Measurements from ENCODE around the gene RAB3D. TPM values are rescaled to one million over a fixed set of nuclear protein-coding genes. Genes with fewer than 3 reads are reported as not detected.

RAB3D gene
- total and polyA plus RNA-seq, 2 experiments from 2014 or later, result 3.8 to 21.2 TPM

DNA sequence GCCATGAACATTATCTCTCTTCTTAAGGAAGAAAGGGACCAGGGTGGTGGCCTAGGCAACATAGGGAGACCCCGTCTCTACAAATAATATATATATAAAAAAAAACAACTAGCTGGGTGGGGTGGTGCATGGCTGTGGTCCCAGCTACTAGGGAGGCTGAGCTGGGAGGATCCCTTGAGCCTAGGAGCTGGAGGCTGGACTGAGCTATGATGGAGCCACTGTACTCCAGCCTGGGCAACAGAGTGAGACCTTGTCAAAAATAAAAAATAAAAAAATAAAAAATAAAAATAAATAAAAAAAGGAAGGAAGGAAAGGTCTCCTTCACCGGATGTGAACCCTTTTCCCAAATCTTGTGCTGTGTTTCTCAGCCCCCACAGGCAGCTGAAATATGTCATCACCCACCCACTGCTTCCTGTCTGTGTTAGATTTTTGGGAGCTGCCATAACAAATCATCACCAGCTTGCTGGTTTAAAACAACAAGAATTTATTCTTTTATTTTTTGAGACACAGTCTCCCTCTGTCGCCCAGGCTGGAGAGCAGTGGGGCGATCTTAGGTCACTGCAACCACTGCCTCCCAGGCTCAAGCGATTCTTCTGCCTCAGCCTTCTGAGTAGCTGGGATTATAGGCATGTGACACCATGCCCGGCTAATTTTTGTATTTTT lies 53.0 kb downstream of the RAB3D start:
- 0 out of 2 replicates have a peak, but pooled peaks cover 3% of the 10 kb centered on the region for H3K4me1 ChIP-seq (ENCODE audit: insufficient read depth)
- no peak overlapping the region for H3K27ac ChIP-seq (ENCODE audit: low read depth)
- peaks cover 5% of the 10 kb centered on the region for H3K27me3 Mint-ChIP-seq (ENCODE audit: insufficient read depth, low read depth, poor library complexity)
- H3K9me3 Mint-ChIP-seq, result no peaks in the 10 kb centered on the region; the same call in 2 of the 3 replicates
- no peaks in the 10 kb centered on the region for H3K36me3 Mint-ChIP-seq (ENCODE audit: low read depth)
- H3K4me2 ChIP-seq, result no peak overlapping the region
- no peak for TF ChIP-seq EZH2phosphoT487 (IDR thresholded peaks at IDR 0.05; ENCODE audit: unreplicated experiment)
- no peak for TF ChIP-seq CREB1 (CRISPR knock-in tag; IDR thresholded peaks at IDR 0.05; ENCODE audit: low read depth)
- TF ChIP-seq NANOG (IDR thresholded peaks at IDR 0.05; ENCODE audit: borderline replicate concordance), result no peak
- no peak for TF ChIP-seq EZH2 (IDR thresholded peaks at IDR 0.05; ENCODE audit: low read depth, unreplicated experiment)
- TF ChIP-seq, protein P1, sequence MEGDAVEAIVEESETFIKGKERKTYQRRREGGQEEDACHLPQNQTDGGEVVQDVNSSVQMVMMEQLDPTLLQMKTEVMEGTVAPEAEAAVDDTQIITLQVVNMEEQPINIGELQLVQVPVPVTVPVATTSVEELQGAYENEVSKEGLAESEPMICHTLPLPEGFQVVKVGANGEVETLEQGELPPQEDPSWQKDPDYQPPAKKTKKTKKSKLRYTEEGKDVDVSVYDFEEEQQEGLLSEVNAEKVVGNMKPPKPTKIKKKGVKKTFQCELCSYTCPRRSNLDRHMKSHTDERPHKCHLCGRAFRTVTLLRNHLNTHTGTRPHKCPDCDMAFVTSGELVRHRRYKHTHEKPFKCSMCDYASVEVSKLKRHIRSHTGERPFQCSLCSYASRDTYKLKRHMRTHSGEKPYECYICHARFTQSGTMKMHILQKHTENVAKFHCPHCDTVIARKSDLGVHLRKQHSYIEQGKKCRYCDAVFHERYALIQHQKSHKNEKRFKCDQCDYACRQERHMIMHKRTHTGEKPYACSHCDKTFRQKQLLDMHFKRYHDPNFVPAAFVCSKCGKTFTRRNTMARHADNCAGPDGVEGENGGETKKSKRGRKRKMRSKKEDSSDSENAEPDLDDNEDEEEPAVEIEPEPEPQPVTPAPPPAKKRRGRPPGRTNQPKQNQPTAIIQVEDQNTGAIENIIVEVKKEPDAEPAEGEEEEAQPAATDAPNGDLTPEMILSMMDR (conservative IDR thresholded peaks at IDR 0.05; ENCODE audit: low read depth in 2 of 2), result no peak; a peak in 1 of 4 replicates
- TF ChIP-seq, protein P2, sequence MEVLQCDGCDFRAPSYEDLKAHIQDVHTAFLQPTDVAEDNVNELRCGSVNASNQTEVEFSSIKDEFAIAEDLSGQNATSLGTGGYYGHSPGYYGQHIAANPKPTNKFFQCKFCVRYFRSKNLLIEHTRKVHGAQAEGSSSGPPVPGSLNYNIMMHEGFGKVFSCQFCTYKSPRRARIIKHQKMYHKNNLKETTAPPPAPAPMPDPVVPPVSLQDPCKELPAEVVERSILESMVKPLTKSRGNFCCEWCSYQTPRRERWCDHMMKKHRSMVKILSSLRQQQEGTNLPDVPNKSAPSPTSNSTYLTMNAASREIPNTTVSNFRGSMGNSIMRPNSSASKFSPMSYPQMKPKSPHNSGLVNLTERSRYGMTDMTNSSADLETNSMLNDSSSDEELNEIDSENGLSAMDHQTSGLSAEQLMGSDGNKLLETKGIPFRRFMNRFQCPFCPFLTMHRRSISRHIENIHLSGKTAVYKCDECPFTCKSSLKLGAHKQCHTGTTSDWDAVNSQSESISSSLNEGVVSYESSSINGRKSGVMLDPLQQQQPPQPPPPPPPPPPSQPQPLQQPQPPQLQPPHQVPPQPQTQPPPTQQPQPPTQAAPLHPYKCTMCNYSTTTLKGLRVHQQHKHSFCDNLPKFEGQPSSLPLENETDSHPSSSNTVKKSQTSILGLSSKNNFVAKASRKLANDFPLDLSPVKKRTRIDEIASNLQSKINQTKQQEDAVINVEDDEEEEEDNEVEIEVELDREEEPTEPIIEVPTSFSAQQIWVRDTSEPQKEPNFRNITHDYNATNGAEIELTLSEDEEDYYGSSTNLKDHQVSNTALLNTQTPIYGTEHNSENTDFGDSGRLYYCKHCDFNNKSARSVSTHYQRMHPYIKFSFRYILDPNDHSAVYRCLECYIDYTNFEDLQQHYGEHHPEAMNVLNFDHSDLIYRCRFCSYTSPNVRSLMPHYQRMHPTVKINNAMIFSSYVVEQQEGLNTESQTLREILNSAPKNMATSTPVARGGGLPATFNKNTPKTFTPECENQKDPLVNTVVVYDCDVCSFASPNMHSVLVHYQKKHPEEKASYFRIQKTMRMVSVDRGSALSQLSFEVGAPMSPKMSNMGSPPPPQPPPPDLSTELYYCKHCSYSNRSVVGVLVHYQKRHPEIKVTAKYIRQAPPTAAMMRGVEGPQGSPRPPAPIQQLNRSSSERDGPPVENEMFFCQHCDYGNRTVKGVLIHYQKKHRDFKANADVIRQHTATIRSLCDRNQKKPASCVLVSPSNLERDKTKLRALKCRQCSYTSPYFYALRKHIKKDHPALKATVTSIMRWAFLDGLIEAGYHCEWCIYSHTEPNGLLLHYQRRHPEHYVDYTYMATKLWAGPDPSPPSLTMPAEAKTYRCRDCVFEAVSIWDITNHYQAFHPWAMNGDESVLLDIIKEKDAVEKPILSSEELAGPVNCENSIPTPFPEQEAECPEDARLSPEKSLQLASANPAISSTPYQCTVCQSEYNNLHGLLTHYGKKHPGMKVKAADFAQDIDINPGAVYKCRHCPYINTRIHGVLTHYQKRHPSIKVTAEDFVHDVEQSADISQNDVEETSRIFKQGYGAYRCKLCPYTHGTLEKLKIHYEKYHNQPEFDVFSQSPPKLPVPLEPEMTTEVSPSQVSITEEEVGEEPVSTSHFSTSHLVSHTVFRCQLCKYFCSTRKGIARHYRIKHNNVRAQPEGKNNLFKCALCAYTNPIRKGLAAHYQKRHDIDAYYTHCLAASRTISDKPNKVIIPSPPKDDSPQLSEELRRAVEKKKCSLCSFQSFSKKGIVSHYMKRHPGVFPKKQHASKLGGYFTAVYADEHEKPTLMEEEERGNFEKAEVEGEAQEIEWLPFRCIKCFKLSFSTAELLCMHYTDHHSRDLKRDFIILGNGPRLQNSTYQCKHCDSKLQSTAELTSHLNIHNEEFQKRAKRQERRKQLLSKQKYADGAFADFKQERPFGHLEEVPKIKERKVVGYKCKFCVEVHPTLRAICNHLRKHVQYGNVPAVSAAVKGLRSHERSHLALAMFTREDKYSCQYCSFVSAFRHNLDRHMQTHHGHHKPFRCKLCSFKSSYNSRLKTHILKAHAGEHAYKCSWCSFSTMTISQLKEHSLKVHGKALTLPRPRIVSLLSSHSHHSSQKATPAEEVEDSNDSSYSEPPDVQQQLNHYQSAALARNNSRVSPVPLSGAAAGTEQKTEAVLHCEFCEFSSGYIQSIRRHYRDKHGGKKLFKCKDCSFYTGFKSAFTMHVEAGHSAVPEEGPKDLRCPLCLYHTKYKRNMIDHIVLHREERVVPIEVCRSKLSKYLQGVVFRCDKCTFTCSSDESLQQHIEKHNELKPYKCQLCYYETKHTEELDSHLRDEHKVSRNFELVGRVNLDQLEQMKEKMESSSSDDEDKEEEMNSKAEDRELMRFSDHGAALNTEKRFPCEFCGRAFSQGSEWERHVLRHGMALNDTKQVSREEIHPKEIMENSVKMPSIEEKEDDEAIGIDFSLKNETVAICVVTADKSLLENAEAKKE (CRISPR knock-in tag; IDR thresholded peaks at IDR 0.05), result no peak
- TF ChIP-seq STAT1 (IDR thresholded peaks at IDR 0.05; ENCODE audit: unreplicated experiment), result no peak
- no peak for TF ChIP-seq ETS1 (IDR thresholded peaks at IDR 0.05)
- TF ChIP-seq ZNF331 (CRISPR knock-in tag; IDR thresholded peaks at IDR 0.05; ENCODE audit: low read depth), result no peak
- TF ChIP-seq ZNF114 (CRISPR knock-in tag; IDR thresholded peaks at IDR 0.05), result no peak
- TF ChIP-seq POLR2AphosphoS5 (IDR thresholded peaks at IDR 0.05; ENCODE audit: low read depth), result no peak
- no peaks in the 10 kb centered on the region for H3K79me2 ChIP-seq (replicated peaks; ENCODE audit: insufficient read depth)
- no peaks in the 10 kb centered on the region for H3K27me3 ChIP-seq (ENCODE audit: insufficient read depth)
- no peak for DNase-seq (ENCODE audit: low spot score)
- H3K4me1 Mint-ChIP-seq, result no peaks in the 10 kb centered on the region
- no peak overlapping the region for H3K4me3 ChIP-seq
- no peak for ATAC-seq
- H3F3A ChIP-seq (replicated peaks; ENCODE audit: low read depth), result no peaks in the 10 kb centered on the region
- no peak overlapping the region for H2AFZ ChIP-seq
- no peak overlapping the region for H3K4me3 Mint-ChIP-seq
- no peak overlapping the region for H3K27ac Mint-ChIP-seq
- no peaks in the 10 kb centered on the region for H3K9me2 ChIP-seq (ENCODE audit: insufficient read depth)
- no peaks in the 10 kb centered on the region for H3K36me3 ChIP-seq (ENCODE audit: insufficient read depth)
- no peaks in the 10 kb centered on the region for H4K20me1 ChIP-seq (replicated peaks; ENCODE audit: insufficient read depth)
